H1 (cell line): ENCODE measurements around the gene GID4. TPM values are rescaled to one million over a fixed set of nuclear protein-coding genes. Genes with fewer than 3 reads are reported as not detected.
A peak's percentile ranks its signal among the peaks of the same experiment; 100 is the strongest.

Experiments used
- CTCF ChIA-PET: fragments of 300-600 bp; sonication (Branson Sonifier 250); formaldehyde crosslinking; loops from one replicate; lab custom pipeline; 2021; ENCODE audit not compliant: partially characterized antibody; lab: Charles Lee
- POLR2A ChIA-PET: fragments of 300-600 bp; sonication (Branson Sonifier 250); formaldehyde crosslinking; loops from one replicate; lab custom pipeline; 2021; ENCODE audit warnings: inconsistent platforms; ENCODE audit not compliant: partially characterized antibody; lab: Charles Lee
- DNase-seq, 2 experiments: peaks; one replicate each; pipeline versions ENCODE4 v3.0.0 to v3.0.0-alpha.2; 2010 to 2022; ENCODE audit warnings: low spot score in 2 of 2, low read depth in 1 of 2, mixed read lengths in 1 of 2
- FAIRE-seq: peaks from 2 replicates; lab custom pipeline; 2011; peaks lifted over from hg19 to GRCh38; lab: Jason Lieb, UNC
- H2AFZ ChIP-seq: 2 replicates; pipeline ENCODE4 v1.8.1; 2012; ENCODE audit warnings: low read length, inconsistent platforms
- H2AK5ac ChIP-seq: 2 replicates; pipeline ENCODE4 v1.6.1; 2013; ENCODE audit warnings: low read depth, low read length
- H2BK120ac ChIP-seq: replicated peaks from 2 replicates; pipeline ENCODE3; 2013; ENCODE audit warnings: low read depth, low read length, inconsistent platforms
- H2BK12ac ChIP-seq: 2 replicates; pipeline ENCODE4 v1.6.1; 2013; ENCODE audit warnings: low read depth, low read length
- H2BK15ac ChIP-seq: 2 replicates; pipeline ENCODE4 v1.6.1; 2013; ENCODE audit warnings: low read length
- H2BK20ac ChIP-seq: 2 replicates; pipeline ENCODE4 v1.6.1; 2013; ENCODE audit warnings: low read length
- H2BK5ac ChIP-seq: 2 replicates; pipeline ENCODE4 v1.6.1; 2013; ENCODE audit warnings: low read depth, low read length
- H3K14ac ChIP-seq: 2 replicates; pipeline ENCODE4 v1.6.1; 2013; ENCODE audit warnings: inconsistent platforms; ENCODE audit not compliant: insufficient read length
- H3K18ac ChIP-seq: 2 replicates; pipeline ENCODE4 v1.6.1; 2013; ENCODE audit warnings: low read length; ENCODE audit errors: extremely low read depth
- H3K23ac ChIP-seq: 2 replicates; pipeline ENCODE4 v1.6.1; 2013; ENCODE audit warnings: inconsistent platforms; ENCODE audit not compliant: insufficient read length
- H3K23me2 ChIP-seq: 2 replicates; pipeline ENCODE4 v1.6.1; 2013; ENCODE audit warnings: low read depth, low read length
- H3K27ac ChIP-seq: 2 replicates; pipeline ENCODE4 v1.6.1; 2011; ENCODE audit warnings: low read depth, low read length, inconsistent platforms
- H3K27me3 ChIP-seq, 4 experiments: replicated peaks in 1 of 4; 1 replicate in 1 of 4; 2 replicates in 3 of 4; pipeline versions ENCODE4 v1.6.1 to v1.8.1; 2011 to 2013; ENCODE audit warnings: low read length in 3 of 4, mild to moderate bottlenecking in 3 of 4, inconsistent platforms in 2 of 4, mixed read lengths in 2 of 4, moderate library complexity in 1 of 4; ENCODE audit not compliant: control insufficient read depth in 3 of 4, insufficient read depth in 3 of 4; ENCODE audit errors: extremely low read depth in 1 of 4
- H3K36me3 ChIP-seq, 4 experiments: 2 replicates each; pipeline versions ENCODE4 v1.6.1 to v1.8.1; 2011 to 2013; ENCODE audit warnings: mild to moderate bottlenecking in 4 of 4, low read length in 3 of 4, moderate library complexity in 2 of 4, control low read depth in 1 of 4, inconsistent platforms in 1 of 4; ENCODE audit not compliant: insufficient read depth in 4 of 4, control insufficient read depth in 2 of 4
- H3K4ac ChIP-seq: replicated peaks from 2 replicates; pipeline ENCODE3; 2013; ENCODE audit warnings: low read length, low read depth, mixed read lengths, inconsistent platforms; ENCODE audit not compliant: insufficient read length
- H3K4me1 ChIP-seq, 4 experiments: replicated peaks in 1 of 4; 1 replicate in 1 of 4; 2 replicates in 3 of 4; pipeline versions ENCODE4 v1.6.1 to v1.8.1; 2011 to 2013; ENCODE audit warnings: low read length in 3 of 4, inconsistent platforms in 2 of 4, mixed read lengths in 1 of 4; ENCODE audit not compliant: insufficient read depth in 4 of 4, control insufficient read depth in 3 of 4
- H3K4me2 ChIP-seq, 2 experiments: 2 replicates each; pipeline versions ENCODE4 v1.6.1 to v1.8.1; 2011 to 2013; ENCODE audit warnings: low read depth in 2 of 2, low read length in 2 of 2, control low read depth in 1 of 2, inconsistent platforms in 1 of 2, mild to moderate bottlenecking in 1 of 2; ENCODE audit not compliant: insufficient read depth in 1 of 2
- H3K4me3 ChIP-seq, 4 experiments: fragments of 200-600, 300-600 bp in 1 of 4; sonication (generic), shearing (Covaris generic), sonication (Bioruptor Twin) in 1 of 4; 2 replicates each; pipeline versions ENCODE4 v1.5.1 to v1.8.1; 2011 to 2016; ENCODE audit warnings: low read length in 4 of 4, low read depth in 3 of 4, control low read depth in 2 of 4, inconsistent platforms in 2 of 4, mild to moderate bottlenecking in 2 of 4, mixed read lengths in 1 of 4, moderate library complexity in 1 of 4; ENCODE audit not compliant: insufficient read depth in 2 of 4; ENCODE audit errors: extremely low read depth in 1 of 4
- H3K56ac ChIP-seq: replicated peaks from 2 replicates; pipeline ENCODE3; 2013; ENCODE audit warnings: low read depth, mild to moderate bottlenecking, mixed read lengths, low read length, inconsistent platforms; ENCODE audit not compliant: insufficient read length
- H3K79me1 ChIP-seq: 2 replicates; pipeline ENCODE4 v1.6.1; 2013; ENCODE audit warnings: low read depth, low read length, control low read depth
- H3K79me2 ChIP-seq, 2 experiments: 2 replicates each; pipeline versions ENCODE4 v1.6.1 to v1.8.1; 2012 to 2013; ENCODE audit warnings: low read length in 2 of 2, mild to moderate bottlenecking in 2 of 2, inconsistent platforms in 1 of 2; ENCODE audit not compliant: insufficient read depth in 2 of 2, control insufficient read depth in 1 of 2
- H3K9ac ChIP-seq, 4 experiments: replicated peaks in 1 of 4; 1 replicate in 1 of 4; 2 replicates in 3 of 4; pipeline versions ENCODE4 v1.6.1 to v1.8.1; 2011 to 2013; ENCODE audit warnings: low read depth in 3 of 4, low read length in 3 of 4, control low read depth in 2 of 4, mild to moderate bottlenecking in 2 of 4, moderate library complexity in 2 of 4, inconsistent platforms in 1 of 4; ENCODE audit errors: extremely low read depth in 1 of 4
- H3K9me3 ChIP-seq, 2 experiments: 2 replicates each; pipeline versions ENCODE4 v1.6.1 to v1.8.1; 2012 to 2013; ENCODE audit warnings: mild to moderate bottlenecking in 2 of 2, moderate library complexity in 2 of 2, control low read depth in 1 of 2, inconsistent platforms in 1 of 2, low read depth in 1 of 2, low read length in 1 of 2, mixed read lengths in 1 of 2; ENCODE audit not compliant: insufficient read depth in 2 of 2
- H4K20me1 ChIP-seq, 2 experiments: replicated peaks in 1 of 2; 2 replicates each; pipeline versions ENCODE3 to v1.8.1; 2011 to 2013; ENCODE audit warnings: inconsistent platforms in 2 of 2, low read length in 2 of 2, mild to moderate bottlenecking in 1 of 2; ENCODE audit not compliant: insufficient read depth in 2 of 2, control insufficient read depth in 1 of 2
- H4K5ac ChIP-seq: 2 replicates; pipeline ENCODE4 v1.6.1; 2013; ENCODE audit warnings: low read length, low read depth, mixed read lengths, inconsistent platforms; ENCODE audit not compliant: insufficient read length
- H4K8ac ChIP-seq: 2 replicates; pipeline ENCODE4 v1.8.0; 2013; ENCODE audit warnings: mild to moderate bottlenecking, moderate library complexity, low read length, inconsistent platforms; ENCODE audit not compliant: insufficient read depth; ENCODE audit errors: extremely low read depth
- H4K91ac ChIP-seq: replicated peaks from 2 replicates; pipeline ENCODE3; 2013; ENCODE audit warnings: low read length, mixed read lengths, inconsistent platforms; ENCODE audit not compliant: insufficient read length
- BRCA1 ChIP-seq: IDR thresholded peaks from 2 replicates; pipeline ENCODE4 v1.6.1; 2012; ENCODE audit warnings: low read depth, low read length, improper control_type of control experiment
- CEBPB ChIP-seq: IDR thresholded peaks from 2 replicates; pipeline ENCODE4 v1.6.1; 2012; ENCODE audit warnings: low read depth, low read length
- NANOG ChIP-seq: IDR thresholded peaks from 2 replicates; pipeline ENCODE4 v1.6.1; 2011; ENCODE audit warnings: low read length, low read depth, mild to moderate bottlenecking, inconsistent platforms; ENCODE audit not compliant: insufficient read depth, poor library complexity, severe bottlenecking
- POLR2A ChIP-seq, 2 experiments: IDR thresholded peaks; 1 replicate in 1 of 2; 2 replicates in 1 of 2; pipeline ENCODE4 v1.6.1; 2011; ENCODE audit warnings: low read depth in 2 of 2, low read length in 2 of 2, mild to moderate bottlenecking in 2 of 2; ENCODE audit errors: control extremely low read depth in 1 of 2
- SIN3A ChIP-seq, 2 experiments: IDR thresholded peaks in 1 of 2; conservative IDR thresholded peaks in 1 of 2; 2 replicates each; pipeline ENCODE4 v1.6.1; 2011 to 2012; ENCODE audit warnings: low read length in 2 of 2, improper control_type of control experiment in 1 of 2, low read depth in 1 of 2, mild to moderate bottlenecking in 1 of 2
- USF2 ChIP-seq: IDR thresholded peaks from 2 replicates; pipeline ENCODE4 v1.6.1; 2011; ENCODE audit warnings: low read length, improper control_type of control experiment
- WGBS, 2 experiments: shearing (Covaris generic) in 1 of 2; methylation state at CpG; one replicate each; pipeline versions ENCODE4 v1.1.6 to v1.1.7; 2013 to 2015; ENCODE audit warnings: low lambda C conversion rate in 2 of 2, mixed read lengths in 2 of 2, inconsistent platforms in 1 of 2, low coverage in 1 of 2, missing lambda C conversion rate in 1 of 2; ENCODE audit not compliant: insufficient replicate concordance in 2 of 2, insufficient coverage in 1 of 2, insufficient read length in 1 of 2; ENCODE audit errors: extremely low coverage in 1 of 2, missing lambda C conversion rate in 1 of 2; 5-methylcytosine and 5-hydroxymethylcytosine counted together
- polyA plus RNA-seq, 7 experiments: library from polyadenylated mRNA; depleted of rRNA in 3 of 7; stranded (reverse) in 5 of 7; unstranded in 2 of 7; fragments of >200 nt in 5 of 7; fragments of 200-250 nt in 2 of 7; gene quantifications; 1 replicate in 5 of 7; 2 replicates in 1 of 7; 4 replicates in 1 of 7; pipeline versions ENCODE4 v1.2.1 to v1.2.3, GENCODE V29; 2011 to 2013; ENCODE audit warnings: missing spikeins in 2 of 7, mixed read lengths in 2 of 7
- total RNA-seq: library from RNA; stranded (reverse); fragmentation: NEBNext Ultra II Directional; extraction: Animal tissue kit (Norgen Biotek cat#: 25700); gene quantifications from 2 replicates; pipeline ENCODE4 v1.2.1, GENCODE V29; 2021

GID4 gene
- total and polyA plus RNA-seq, 2 of the 8 experiments (the other 6 are each of a cell fraction or from before 2014, with no cell fraction given), result 5.6 to 15.0 TPM

- Histone ChIP-seq H3K23me2 (peaks cover 7% of the 10 kb centered on the region), H2AFZ (no peak overlapping the region; the same call in 1 of the 2 replicates), H4K20me1 (peaks cover 4 to 5% of the 10 kb centered on the region in 2 experiments), H3K4me3 (peak overlapping the region; percentile 60 to 95 (median 86)), H2BK15ac (no peak overlapping the region), H2AK5ac (no peak overlapping the region), H3K56ac (no peak overlapping the region), H3K27ac (no peak overlapping the region), H2BK120ac (no peak overlapping the region), H3K79me2 (peaks cover 0 to 20% of the 10 kb centered on the region in 2 experiments; a peak in 1 of 4 replicates), H3K9ac (peak overlapping the region in 2 of 4 experiments; percentile 39 to 53; a peak in 1 of 7 replicates)
- WGBS, 2 experiments, result 56% methylated on average over 6 of the region's 6 CpGs; no CpG with 5 or more reads in 1 of the 2 experiments
- no peak for FAIRE-seq
- TF ChIP-seq USF2, result no peak
- TF ChIP-seq CEBPB, result no peak
- no peak for TF ChIP-seq POLR2A (IDR thresholded peaks at IDR 0.05; ENCODE audit: control extremely low read depth in 1 of 2, low read depth in 2 of 2, low read length in 2 of 2)
- TF ChIP-seq NANOG, result no peak
- TF ChIP-seq SIN3A (conservative IDR thresholded peaks at IDR 0.05 in 1 of 2, IDR thresholded peaks at IDR 0.05 in 1 of 2; ENCODE audit: low read depth in 1 of 2, low read length in 2 of 2), result no peak
- no peak for TF ChIP-seq BRCA1
- TF ChIP-seq, all 59 proteins: peak for 0
- no peaks in the 10 kb centered on the region for H3K36me3 ChIP-seq
- peaks cover 3% of the 10 kb centered on the region; the same call in 1 of the 2 replicates for H3K79me1 ChIP-seq
- no peak overlapping the region for H4K5ac ChIP-seq
- no peaks in the 10 kb centered on the region for H3K9me3 ChIP-seq
- peaks cover 0 to 4% (median 3%) of the 10 kb centered on the region in 4 experiments for H3K4me1 ChIP-seq
- no peak overlapping the region for H3K23ac ChIP-seq
- no peak overlapping the region for H4K8ac ChIP-seq
- no peak overlapping the region for H3K18ac ChIP-seq
- no peak overlapping the region for H3K4ac ChIP-seq
- no peak overlapping the region for H2BK5ac ChIP-seq
- no peak overlapping the region for H4K91ac ChIP-seq
- ChIA-PET CTCF (interaction anchor here (0.8 kb wide), 1 partner anchor 46 kb away, joined by 4 read pairs; no protein-coding TSS in a partner anchor), POLR2A (no interaction called here)
- H3K4me2 ChIP-seq, result peak overlapping the region; percentile 71 to 84
- H2BK20ac ChIP-seq, result no peak overlapping the region
- H3K14ac ChIP-seq, result no peak overlapping the region
- H3K27me3 ChIP-seq, result peaks cover 0 to 6% (median 3%) of the 10 kb centered on the region in 4 experiments; a peak in 2 of 7 replicates
- H2BK12ac ChIP-seq, result no peak overlapping the region
- DNase-seq, result peak in 1 of 2 experiments; percentile 50
Observed at GRCh38 chr17:18040261-18040858, 1.2 kb downstream of the GID4 start.
